Testis (tissue), 2 donors: Measurements from ENCODE around the gene CALHM3.

Experiments used
- POLR2A ChIP-seq: fragments of 450-650 bp; IDR thresholded peaks from one replicate; pipeline ENCODE4 v1.6.1; 2017; ENCODE audit warnings: antibody characterized with exemption, mild to moderate bottlenecking, moderate library complexity
- TF ChIP-seq, protein P1 (sequence below), 3 experiments: fragments of 450-650 bp in 2 of 3; fragments of 200-600 bp in 1 of 3; sonication (generic) in 1 of 3; IDR thresholded peaks; one replicate each; pipeline ENCODE4 v1.5.1; 2016 to 2019; ENCODE audit warnings: antibody characterized with exemption in 3 of 3, mild to moderate bottlenecking in 2 of 3, moderate library complexity in 1 of 3

DNA sequence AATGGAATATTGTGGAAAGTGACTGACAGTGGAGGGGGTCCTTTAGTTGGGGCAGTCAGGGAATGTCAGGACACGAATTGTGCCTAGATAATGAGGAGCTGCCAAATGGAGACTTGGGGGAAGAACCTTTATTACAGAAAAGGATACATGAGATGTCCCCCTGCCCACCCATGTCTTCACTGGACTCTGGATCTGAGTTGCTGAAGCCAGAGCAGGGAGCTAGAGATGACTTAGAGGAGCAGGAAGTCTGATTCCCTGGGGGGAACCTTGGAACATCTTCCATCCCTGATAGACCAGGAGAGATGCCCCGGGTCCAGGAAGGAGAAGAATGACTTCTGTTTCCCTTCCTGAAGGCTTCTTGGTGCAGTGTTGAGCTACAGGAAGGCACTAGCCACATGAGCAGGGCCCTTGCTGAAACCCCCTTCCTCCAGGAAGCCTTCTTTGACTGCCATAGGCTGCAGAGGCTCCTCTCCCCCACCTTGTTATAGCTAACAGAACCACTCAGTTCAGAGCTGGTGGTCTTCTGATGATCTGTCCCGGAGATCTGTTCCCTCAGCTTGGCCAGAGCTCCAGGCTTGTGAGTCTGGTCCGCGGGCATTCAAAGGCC, 13.7 kb upstream of the CALHM3 start:
- TF ChIP-seq, protein P1, sequence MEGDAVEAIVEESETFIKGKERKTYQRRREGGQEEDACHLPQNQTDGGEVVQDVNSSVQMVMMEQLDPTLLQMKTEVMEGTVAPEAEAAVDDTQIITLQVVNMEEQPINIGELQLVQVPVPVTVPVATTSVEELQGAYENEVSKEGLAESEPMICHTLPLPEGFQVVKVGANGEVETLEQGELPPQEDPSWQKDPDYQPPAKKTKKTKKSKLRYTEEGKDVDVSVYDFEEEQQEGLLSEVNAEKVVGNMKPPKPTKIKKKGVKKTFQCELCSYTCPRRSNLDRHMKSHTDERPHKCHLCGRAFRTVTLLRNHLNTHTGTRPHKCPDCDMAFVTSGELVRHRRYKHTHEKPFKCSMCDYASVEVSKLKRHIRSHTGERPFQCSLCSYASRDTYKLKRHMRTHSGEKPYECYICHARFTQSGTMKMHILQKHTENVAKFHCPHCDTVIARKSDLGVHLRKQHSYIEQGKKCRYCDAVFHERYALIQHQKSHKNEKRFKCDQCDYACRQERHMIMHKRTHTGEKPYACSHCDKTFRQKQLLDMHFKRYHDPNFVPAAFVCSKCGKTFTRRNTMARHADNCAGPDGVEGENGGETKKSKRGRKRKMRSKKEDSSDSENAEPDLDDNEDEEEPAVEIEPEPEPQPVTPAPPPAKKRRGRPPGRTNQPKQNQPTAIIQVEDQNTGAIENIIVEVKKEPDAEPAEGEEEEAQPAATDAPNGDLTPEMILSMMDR (IDR thresholded peaks at IDR 0.05): no peak
- no peak for TF ChIP-seq POLR2A
